H9 (cell line): Measurements from ENCODE around the gene GALNT17. TPM values are rescaled to one million over a fixed set of nuclear protein-coding genes. Genes with fewer than 3 reads are reported as not detected.

Source experiments
- DNase-seq: peaks from one replicate; pipeline ENCODE4 v3.0.0-alpha.2; 2017
- H2AFZ ChIP-seq: one replicate; pipeline ENCODE4 v1.6.1; 2013; ENCODE audit warnings: mild to moderate bottlenecking, low read length, control low read depth, moderate library complexity
- H2AK5ac ChIP-seq: 2 replicates; pipeline ENCODE4 v1.6.1; 2013; ENCODE audit warnings: low read length, control low read depth, mixed read lengths; ENCODE audit not compliant: insufficient read length
- H2BK120ac ChIP-seq: one replicate; pipeline ENCODE4 v1.6.1; 2013; ENCODE audit warnings: low read depth, mild to moderate bottlenecking, low read length, control low read depth, inconsistent platforms; ENCODE audit not compliant: poor library complexity, severe bottlenecking
- H2BK12ac ChIP-seq: 2 replicates; pipeline ENCODE4 v1.6.1; 2013; ENCODE audit warnings: low read length, control low read depth, mixed read lengths, low read depth; ENCODE audit not compliant: insufficient read length
- H2BK15ac ChIP-seq: 2 replicates; pipeline ENCODE4 v1.6.1; 2013; ENCODE audit warnings: low read depth, low read length, control low read depth
- H2BK20ac ChIP-seq: one replicate; pipeline ENCODE4 v1.6.1; 2013; ENCODE audit warnings: low read depth, mild to moderate bottlenecking, low read length, control low read depth, inconsistent platforms; ENCODE audit not compliant: poor library complexity, severe bottlenecking
- H2BK5ac ChIP-seq: 2 replicates; pipeline ENCODE4 v1.6.1; 2013; ENCODE audit warnings: low read length, control low read depth, mixed read lengths; ENCODE audit not compliant: insufficient read length
- H3K14ac ChIP-seq: 2 replicates; pipeline ENCODE4 v1.6.1; 2013; ENCODE audit warnings: low read length, control low read depth; ENCODE audit not compliant: insufficient read depth
- H3K18ac ChIP-seq: 2 replicates; pipeline ENCODE4 v1.6.1; 2013; ENCODE audit warnings: low read depth, mild to moderate bottlenecking, mixed read lengths, low read length, control low read depth; ENCODE audit not compliant: insufficient read length
- H3K23ac ChIP-seq: 2 replicates; pipeline ENCODE4 v1.6.1; 2013; ENCODE audit warnings: low read length, control low read depth, mixed read lengths, low read depth; ENCODE audit not compliant: insufficient read length
- H3K23me2 ChIP-seq: 2 replicates; pipeline ENCODE4 v1.6.1; 2013; ENCODE audit warnings: low read depth, mild to moderate bottlenecking, mixed read lengths, low read length, control low read depth; ENCODE audit not compliant: insufficient read length, poor library complexity, severe bottlenecking
- H3K27ac ChIP-seq: 2 replicates; pipeline ENCODE4 v1.5.1; 2013; ENCODE audit warnings: low read length, control low read depth, mixed read lengths, low read depth; ENCODE audit not compliant: insufficient read length
- H3K27me3 ChIP-seq: 2 replicates; pipeline ENCODE4 v1.6.1; 2013; ENCODE audit warnings: low read length, control low read depth, inconsistent platforms; ENCODE audit not compliant: insufficient read depth
- H3K4ac ChIP-seq: 2 replicates; pipeline ENCODE4 v1.6.1; 2013; ENCODE audit warnings: low read depth, mild to moderate bottlenecking, control low read depth, inconsistent platforms, low read length, moderate library complexity
- H3K4me1 ChIP-seq: 2 replicates; pipeline ENCODE4 v1.6.1; 2013; ENCODE audit warnings: low read length, control low read depth, inconsistent platforms; ENCODE audit not compliant: insufficient read depth
- H3K4me2 ChIP-seq: 2 replicates; pipeline ENCODE4 v1.6.1; 2013; ENCODE audit warnings: low read length, control low read depth, mixed read lengths; ENCODE audit not compliant: insufficient read length, insufficient read depth
- H3K56ac ChIP-seq: 2 replicates; pipeline ENCODE4 v1.6.1; 2013; ENCODE audit warnings: low read depth, mild to moderate bottlenecking, mixed read lengths, low read length, control low read depth; ENCODE audit not compliant: insufficient read length
- H3K79me1 ChIP-seq: 2 replicates; pipeline ENCODE4 v1.6.1; 2013; ENCODE audit warnings: low read depth, mild to moderate bottlenecking, moderate library complexity, low read length, control low read depth, inconsistent platforms; ENCODE audit not compliant: insufficient read depth, poor library complexity, severe bottlenecking
- H3K79me2 ChIP-seq: 2 replicates; pipeline ENCODE4 v1.6.1; 2013; ENCODE audit warnings: low read length, control low read depth, inconsistent platforms; ENCODE audit not compliant: insufficient read depth
- H3K9ac ChIP-seq: 2 replicates; pipeline ENCODE4 v1.6.1; 2013; ENCODE audit warnings: low read length, control low read depth, mixed read lengths; ENCODE audit not compliant: insufficient read length; ENCODE audit errors: extremely low read depth
- H3K9me3 ChIP-seq: one replicate; pipeline ENCODE4 v1.6.1; 2013; ENCODE audit warnings: low read depth, low read length, inconsistent platforms; ENCODE audit not compliant: control insufficient read depth
- H3T11ph ChIP-seq: one replicate; pipeline ENCODE4 v1.6.1; 2013; ENCODE audit warnings: mild to moderate bottlenecking, low read length, control low read depth, inconsistent platforms
- H4K20me1 ChIP-seq: one replicate; pipeline ENCODE4 v1.6.1; 2013; ENCODE audit not compliant: control insufficient read depth, insufficient read length, insufficient read depth
- H4K5ac ChIP-seq: 2 replicates; pipeline ENCODE4 v1.6.1; 2013; ENCODE audit warnings: low read depth, mild to moderate bottlenecking, mixed read lengths, low read length, control low read depth; ENCODE audit not compliant: insufficient read length
- H4K8ac ChIP-seq: replicated peaks from 2 replicates; pipeline ENCODE4 v1.6.1; 2013; ENCODE audit warnings: low read length, control low read depth, mixed read lengths, low read depth; ENCODE audit not compliant: insufficient read length
- H4K91ac ChIP-seq: 2 replicates; pipeline ENCODE4 v1.6.1; 2013; ENCODE audit warnings: low read depth, mild to moderate bottlenecking, moderate library complexity, mixed read lengths, low read length, control low read depth; ENCODE audit not compliant: insufficient read length
- H3K27ac Mint-ChIP-seq, 3 experiments: 2 replicates in 2 of 3; 3 replicates in 1 of 3; pipeline ENCODE4 v1.8.0; 2020 to 2021; ENCODE audit warnings: mixed read lengths in 3 of 3, mild to moderate bottlenecking in 1 of 3, moderate library complexity in 1 of 3
- H3K27me3 Mint-ChIP-seq: 2 replicates; pipeline ENCODE4 v1.8.0; 2021; ENCODE audit warnings: low read depth, mild to moderate bottlenecking, moderate library complexity, mixed read lengths
- H3K36me3 Mint-ChIP-seq, 3 experiments: 2 replicates in 2 of 3; 3 replicates in 1 of 3; pipeline ENCODE4 v1.8.0; 2020 to 2021; ENCODE audit warnings: low read depth in 3 of 3, mixed read lengths in 3 of 3; ENCODE audit not compliant: insufficient read depth in 1 of 3
- H3K4me1 Mint-ChIP-seq, 2 experiments: 2 replicates each; pipeline ENCODE4 v1.8.0; 2020; ENCODE audit warnings: mixed read lengths in 2 of 2
- H3K4me3 Mint-ChIP-seq, 2 experiments: 2 replicates in 1 of 2; 3 replicates in 1 of 2; pipeline ENCODE4 v1.8.0; 2020 to 2021; ENCODE audit warnings: mild to moderate bottlenecking in 2 of 2, mixed read lengths in 2 of 2, moderate library complexity in 1 of 2
- H3K9me3 Mint-ChIP-seq, 2 experiments: 2 replicates in 1 of 2; 3 replicates in 1 of 2; pipeline ENCODE4 v1.8.0; 2020; ENCODE audit warnings: mild to moderate bottlenecking in 2 of 2, mixed read lengths in 2 of 2, moderate library complexity in 1 of 2
- CTCF ChIP-seq: fragments of 200-600 bp; sonication (generic); conservative IDR thresholded peaks from 3 replicates; pipeline ENCODE4 v1.8.0; 2021; ENCODE audit warnings: antibody characterized with exemption, mild to moderate bottlenecking
- WGBS: extraction: QIAGEN DNeasy Blood & Tissue Kit; methylation state at CpG from one replicate; pipeline ENCODE4 v1.1.7; 2013; ENCODE audit warnings: missing lambda C conversion rate, low lambda C conversion rate, mixed read lengths; ENCODE audit not compliant: insufficient read length; ENCODE audit errors: extremely low coverage; 5-methylcytosine and 5-hydroxymethylcytosine counted together
- total RNA-seq: library from RNA; stranded (reverse); gene quantifications from 2 replicates; pipeline ENCODE4 v1.2.1, GENCODE V29; 2021

The GALNT17 gene
- total RNA-seq, 1 experiment from 2014 or later, result 43.2 TPM

- H2BK12ac ChIP-seq, result no peak overlapping the region
- H3K18ac ChIP-seq, result no peak overlapping the region
- no peak overlapping the region for H2BK15ac ChIP-seq
- H3K14ac ChIP-seq, result no peak overlapping the region
- no peak overlapping the region for H3T11ph ChIP-seq
- no peak overlapping the region for H3K9ac ChIP-seq
- no peak for TF ChIP-seq CTCF
- no peak overlapping the region for H2AK5ac ChIP-seq
- no peak overlapping the region for H2BK5ac ChIP-seq
- H3K79me2 ChIP-seq, result peaks cover 5% of the 10 kb centered on the region; the same call in 1 of the 2 replicates
- H3K27me3 Mint-ChIP-seq, result no peaks in the 10 kb centered on the region; the same call in none of the 2 replicates
- H3K36me3 Mint-ChIP-seq, result peaks cover 25 to 36% (median 31%) of the 10 kb centered on the region in 3 experiments
- H3K4ac ChIP-seq, result no peak overlapping the region
- H3K27me3 ChIP-seq, result no peaks in the 10 kb centered on the region
- no peaks in the 10 kb centered on the region for H3K79me1 ChIP-seq
- no peak overlapping the region for H4K5ac ChIP-seq
- DNase-seq, result no peak
- no peak overlapping the region for H3K23ac ChIP-seq
- no CpG with 5 or more reads among the region's 5 CpGs for WGBS
- no peak overlapping the region for H4K91ac ChIP-seq
- H2BK120ac ChIP-seq, result no peak overlapping the region
- H3K9me3 ChIP-seq, result no peaks in the 10 kb centered on the region
- H3K9me3 Mint-ChIP-seq, result peaks cover 3 to 15% of the 10 kb centered on the region in 2 experiments; a peak in 4 of 5 replicates
- peaks cover 26 to 27% of the 10 kb centered on the region in 2 experiments for H3K4me1 Mint-ChIP-seq
- H4K8ac ChIP-seq, result no peak overlapping the region
- no peak overlapping the region for H2BK20ac ChIP-seq
- H3K4me2 ChIP-seq, result no peak overlapping the region
- no peak overlapping the region for H3K27ac ChIP-seq
- H3K4me3 Mint-ChIP-seq, result no peak overlapping the region
- no peak overlapping the region for H2AFZ ChIP-seq
- no peaks in the 10 kb centered on the region for H3K23me2 ChIP-seq
- peak overlapping the region in 2 of 3 experiments; percentile 42 to 83; a peak in 3 of 7 replicates for H3K27ac Mint-ChIP-seq
- no peaks in the 10 kb centered on the region; the same call in 1 of the 2 replicates for H3K4me1 ChIP-seq
- no peaks in the 10 kb centered on the region for H4K20me1 ChIP-seq
- H3K56ac ChIP-seq, result no peak overlapping the region
These were observed 231.3 kb downstream of the GALNT17 start for GRCh38 chr7:71363223-71363622.
